Smooth muscle cell (in vitro differentiated cells): Measurements from ENCODE around the gene KIRREL1. TPM values are rescaled to one million over a fixed set of nuclear protein-coding genes. Genes with fewer than 3 reads are reported as not detected.

Experiments
- DNase-seq: peaks from one replicate; lab custom pipeline; 2025; ENCODE audit not compliant: unreplicated experiment; lab: John Stamatoyannopoulos, UW
- H2AFZ ChIP-seq: fragments of 200-600 bp; sonication (generic); 2 replicates; pipeline ENCODE4 v1.6.0; 2016; ENCODE audit warnings: antibody characterized with exemption, low read depth, mild to moderate bottlenecking
- H3F3A ChIP-seq: fragments of 200-600 bp; sonication (generic); 2 replicates; pipeline ENCODE4 v1.6.0; 2017; ENCODE audit warnings: antibody characterized with exemption, low read depth
- H3K27ac ChIP-seq: fragments of 200-600 bp; sonication (generic); 2 replicates; pipeline ENCODE4 v1.5.1; 2016; ENCODE audit warnings: low read depth, mild to moderate bottlenecking
- H3K27me3 ChIP-seq: fragments of 200-600 bp; sonication (generic); 2 replicates; pipeline ENCODE4 v1.6.1; 2016; ENCODE audit warnings: low read depth, mild to moderate bottlenecking
- H3K36me3 ChIP-seq: fragments of 200-600 bp; sonication (generic); 2 replicates; pipeline ENCODE4 v1.5.1; 2016; ENCODE audit warnings: low read depth
- H3K4me1 ChIP-seq: fragments of 200-600 bp; sonication (generic); 2 replicates; pipeline ENCODE4 v1.5.1; 2016; ENCODE audit warnings: low read depth
- H3K4me2 ChIP-seq: fragments of 200-600 bp; sonication (generic); 2 replicates; pipeline ENCODE4 v1.6.0; 2016; ENCODE audit warnings: mild to moderate bottlenecking
- H3K4me3 ChIP-seq: fragments of 200-600 bp; sonication (generic); 2 replicates; pipeline ENCODE4 v1.5.1; 2016; ENCODE audit warnings: mild to moderate bottlenecking
- H3K79me2 ChIP-seq: fragments of 200-600 bp; sonication (generic); 2 replicates; pipeline ENCODE4 v1.6.0; 2016; ENCODE audit warnings: low read depth, mild to moderate bottlenecking
- H3K9ac ChIP-seq: fragments of 200-600 bp; sonication (generic); 2 replicates; pipeline ENCODE4 v1.6.0; 2016; ENCODE audit warnings: low read depth
- H3K9me3 ChIP-seq: fragments of 200-600 bp; sonication (generic); replicated peaks from 2 replicates; pipeline ENCODE4 v1.5.1; 2016; ENCODE audit warnings: low read depth
- H4K20me1 ChIP-seq: fragments of 200-600 bp; sonication (generic); 2 replicates; pipeline ENCODE4 v1.6.0; 2016; ENCODE audit warnings: low read depth
- CTCF ChIP-seq: fragments of 200-600 bp; sonication (generic); IDR thresholded peaks from 2 replicates; pipeline ENCODE4 v1.5.1; 2017; ENCODE audit warnings: borderline replicate concordance, mild to moderate bottlenecking, antibody characterized with exemption; ENCODE audit not compliant: insufficient read depth, poor library complexity, severe bottlenecking
- WGBS: methylation state at CpG from one replicate; pipeline ENCODE4 v1.1.7; 2016; ENCODE audit warnings: low lambda C conversion rate; 5-methylcytosine and 5-hydroxymethylcytosine counted together
- polyA plus RNA-seq: library from polyadenylated mRNA; unstranded; fragments of >200 nt; fragmentation: Nextera tagmentation; extraction: Ambion mirVana; gene quantifications from 2 replicates; pipeline ENCODE4 v1.2.1, GENCODE V29; 2016
- total RNA-seq: library from RNA; depleted of rRNA; stranded (reverse); fragments of >200 nt; gene quantifications from 2 replicates; pipeline ENCODE4 v1.2.3, GENCODE V29; 2014

Gene KIRREL1
- total and polyA plus RNA-seq, 2 experiments from 2014 or later: 40.9 to 58.4 TPM

- Histone ChIP-seq H3K9ac (no peak overlapping the region), H3K27me3 (no peaks in the 10 kb centered on the region), H3K36me3 (no peaks in the 10 kb centered on the region), H3K27ac (no peak overlapping the region), H3F3A (no peaks in the 10 kb centered on the region), H2AFZ (no peak overlapping the region), H3K4me1 (no peaks in the 10 kb centered on the region), H3K79me2 (no peaks in the 10 kb centered on the region), H3K4me2 (no peak overlapping the region), H3K9me3 (no peaks in the 10 kb centered on the region), H3K4me3 (no peak overlapping the region), H4K20me1 (no peaks in the 10 kb centered on the region)
- WGBS: 98% methylated on average over 4 of the region's 4 CpGs
- TF ChIP-seq CTCF: peak; percentile 61
- DNase-seq: no peak
Measured at GRCh38 chr1:158095737-158096335, 102.4 kb downstream of the KIRREL1 start.

GRCh38 chr1:158098256-158098655, 104.8 kb downstream of the KIRREL1 start:
- Histone ChIP-seq H3K4me2 (no peak overlapping the region), H3K27ac (no peak overlapping the region), H3K27me3 (peaks cover 6% of the 10 kb centered on the region), H2AFZ (no peak overlapping the region), H3K9ac (no peak overlapping the region), H4K20me1 (no peaks in the 10 kb centered on the region), H3K79me2 (no peaks in the 10 kb centered on the region), H3K36me3 (no peaks in the 10 kb centered on the region), H3K4me1 (peaks cover 6% of the 10 kb centered on the region), H3K9me3 (no peaks in the 10 kb centered on the region), H3F3A (no peaks in the 10 kb centered on the region), H3K4me3 (no peak overlapping the region)
- no peak for DNase-seq
- TF ChIP-seq CTCF: no peak
- WGBS: 93% methylated on average over 5 of the region's 5 CpGs

- H3K4me1 ChIP-seq: peaks cover 15% of the 10 kb centered on the region
- DNase-seq: no peak
- no peaks in the 10 kb centered on the region for H3K79me2 ChIP-seq
- no peaks in the 10 kb centered on the region for H3K36me3 ChIP-seq
- TF ChIP-seq CTCF: no peak
- no peaks in the 10 kb centered on the region for H4K20me1 ChIP-seq
- WGBS: 85% methylated on average over 3 of the region's 3 CpGs
- H3K4me2 ChIP-seq: no peak overlapping the region
- no peaks in the 10 kb centered on the region for H3K9me3 ChIP-seq
- no peak overlapping the region for H3K9ac ChIP-seq
- H3K4me3 ChIP-seq: no peak overlapping the region
- peaks cover 16% of the 10 kb centered on the region for H3K27me3 ChIP-seq
- no peak overlapping the region for H2AFZ ChIP-seq
- H3F3A ChIP-seq: no peaks in the 10 kb centered on the region
- no peak overlapping the region for H3K27ac ChIP-seq
Measured at GRCh38 chr1:158099185-158099584, 105.7 kb downstream of the KIRREL1 start.

GRCh38 chr1:158100498-158100897, 107.1 kb downstream of the KIRREL1 start:
- no peak for DNase-seq
- Histone ChIP-seq H3K4me2 (no peak overlapping the region), H3K36me3 (no peaks in the 10 kb centered on the region), H3K4me3 (no peak overlapping the region), H3K9ac (no peak overlapping the region), H3K79me2 (no peaks in the 10 kb centered on the region), H2AFZ (no peak overlapping the region), H3K27ac (no peak overlapping the region), H3K4me1 (peaks cover 25% of the 10 kb centered on the region), H4K20me1 (no peaks in the 10 kb centered on the region), H3K9me3 (no peaks in the 10 kb centered on the region), H3F3A (no peaks in the 10 kb centered on the region), H3K27me3 (peaks cover 18% of the 10 kb centered on the region)
- TF ChIP-seq CTCF: no peak
- WGBS: 85% methylated on average over 2 of the region's 2 CpGs
